SK-N-SH (cell line): ENCODE results near the gene OSBPL5. TPM values are rescaled to one million over a fixed set of nuclear protein-coding genes. Genes with fewer than 3 reads are reported as not detected.

Experiments
- CTCF ChIA-PET: fragments of 300-600, 350-600 bp; formaldehyde crosslinking; extraction: SDS; loops from one replicate; lab custom pipeline; 2021; lab: Yijun Ruan, JAX
- POLR2A ChIA-PET: fragments of 350-600 bp; sonication (Branson Sonifier 250); formaldehyde crosslinking; extraction: SDS; loops from one replicate; lab custom pipeline; 2020; ENCODE audit warnings: antibody characterized with exemption, inconsistent platforms; lab: Yijun Ruan, JAX
- DNase-seq: peaks from one replicate; pipeline ENCODE4 v3.0.0; 2012
- H2AFZ ChIP-seq: fragments of 200-600 bp; sonication (generic); 2 replicates; pipeline ENCODE4 v1.8.1; 2016; ENCODE audit warnings: antibody characterized with exemption, mild to moderate bottlenecking, low read depth
- H3F3A ChIP-seq: fragments of 200-600 bp; sonication (generic); replicated peaks from 2 replicates; pipeline ENCODE3; 2016; ENCODE audit warnings: antibody characterized with exemption, mild to moderate bottlenecking; ENCODE audit not compliant: insufficient read depth
- H3K27ac ChIP-seq, 2 experiments: fragments of 200-500 bp in 1 of 2; fragments of 200-600 bp in 1 of 2; sonication (Bioruptor generic) in 1 of 2; sonication (generic), shearing (Covaris generic) in 1 of 2; 2 replicates each; pipeline versions ENCODE4 v1.5.1 to v1.6.1; 2014 to 2016; ENCODE audit warnings: low read depth in 2 of 2, inconsistent platforms in 1 of 2, low read length in 1 of 2, mild to moderate bottlenecking in 1 of 2, mixed read lengths in 1 of 2
- H3K27me3 ChIP-seq: fragments of 200-600 bp; sonication (generic), shearing (Covaris generic); 2 replicates; pipeline ENCODE4 v1.6.1; 2016; ENCODE audit warnings: mixed run types; ENCODE audit not compliant: insufficient read depth
- H3K36me3 ChIP-seq, 2 experiments: fragments of 200-500 bp in 1 of 2; fragments of 200-600 bp in 1 of 2; sonication (Bioruptor generic) in 1 of 2; sonication (generic) in 1 of 2; replicated peaks in 1 of 2; 2 replicates each; pipeline versions ENCODE3 to v1.5.1; 2014 to 2016; ENCODE audit warnings: low read length in 1 of 2, mild to moderate bottlenecking in 1 of 2; ENCODE audit not compliant: insufficient read depth in 2 of 2, control insufficient read depth in 1 of 2
- H3K4me1 ChIP-seq, 2 experiments: fragments of 200-500 bp in 1 of 2; fragments of 200-600 bp in 1 of 2; sonication (Bioruptor generic) in 1 of 2; sonication (generic), shearing (Covaris generic) in 1 of 2; 2 replicates each; pipeline versions ENCODE4 v1.5.1 to v1.6.1; 2014 to 2016; ENCODE audit warnings: low read depth in 1 of 2, low read length in 1 of 2, mixed run types in 1 of 2; ENCODE audit not compliant: insufficient read depth in 2 of 2, control insufficient read depth in 1 of 2
- H3K4me2 ChIP-seq: fragments of 200-600 bp; sonication (generic), shearing (Covaris generic); 2 replicates; pipeline ENCODE4 v1.6.1; 2017; ENCODE audit warnings: mixed run types
- H3K4me3 ChIP-seq, 2 experiments: fragments of 200-500 bp in 1 of 2; fragments of 200-600 bp in 1 of 2; sonication (Bioruptor generic) in 1 of 2; sonication (generic), shearing (Covaris generic) in 1 of 2; 2 replicates each; pipeline versions ENCODE4 v1.5.1 to v1.8.1; 2014 to 2016; ENCODE audit warnings: low read depth in 2 of 2, inconsistent platforms in 1 of 2, low read length in 1 of 2, mild to moderate bottlenecking in 1 of 2, mixed read lengths in 1 of 2, moderate library complexity in 1 of 2
- H3K79me2 ChIP-seq: fragments of 200-600 bp; sonication (generic); 2 replicates; pipeline ENCODE4 v1.8.1; 2017; ENCODE audit warnings: mild to moderate bottlenecking; ENCODE audit not compliant: insufficient read depth
- H3K9ac ChIP-seq: fragments of 200-600 bp; sonication (generic); 2 replicates; pipeline ENCODE4 v1.6.1; 2017; ENCODE audit warnings: mixed run types
- H3K9me2 ChIP-seq: fragments of 200-600 bp; sonication (generic); 2 replicates; pipeline ENCODE4 v1.6.1; 2017; ENCODE audit warnings: mixed run types
- H3K9me3 ChIP-seq: fragments of 200-600 bp; sonication (generic); 2 replicates; pipeline ENCODE4 v1.6.1; 2017; ENCODE audit warnings: mixed run types, mild to moderate bottlenecking, moderate library complexity
- H4K20me1 ChIP-seq: fragments of 200-600 bp; sonication (generic); 2 replicates; pipeline ENCODE4 v1.6.1; 2017; ENCODE audit warnings: mild to moderate bottlenecking, mixed run types; ENCODE audit not compliant: insufficient read depth
- CHD2 ChIP-seq: fragments of 150-350 bp; IDR thresholded peaks from 2 replicates; pipeline ENCODE4 v1.6.1; 2018; ENCODE audit warnings: low read length; ENCODE audit not compliant: partially characterized antibody
- ELF1 ChIP-seq: IDR thresholded peaks from 2 replicates; pipeline ENCODE4 v1.4.0; 2012
- EZH2phosphoT487 ChIP-seq: fragments of 200-600 bp; sonication (generic); IDR thresholded peaks from 2 replicates; pipeline ENCODE4 v1.6.1; 2017; ENCODE audit warnings: low read depth, mixed run types, mild to moderate bottlenecking, antibody characterized with exemption, moderate library complexity, borderline replicate concordance
- FOSL2 ChIP-seq: IDR thresholded peaks from 2 replicates; pipeline ENCODE4 v1.4.0; 2012; ENCODE audit warnings: low read depth, mild to moderate bottlenecking, moderate library complexity, borderline replicate concordance
- FOXJ3 ChIP-seq: sonication (generic); formaldehyde crosslinking; IDR thresholded peaks from 2 replicates; pipeline ENCODE4 v1.5.1; 2020; ENCODE audit warnings: mild to moderate bottlenecking, missing genetic modification reagents
- JUND ChIP-seq: IDR thresholded peaks from 2 replicates; pipeline ENCODE4 v1.4.0; 2012
- NRF1 ChIP-seq: IDR thresholded peaks from 2 replicates; pipeline ENCODE4 v1.6.1; 2012; ENCODE audit warnings: low read depth, mild to moderate bottlenecking, low read length
- RAD21 ChIP-seq: IDR thresholded peaks from 2 replicates; pipeline ENCODE4 v1.6.1; 2012; ENCODE audit warnings: mild to moderate bottlenecking, low read length
- REST ChIP-seq: IDR thresholded peaks from 2 replicates; pipeline ENCODE4 v1.6.1; 2012; ENCODE audit warnings: mild to moderate bottlenecking, low read depth, low read length, moderate library complexity
- RFX5 ChIP-seq: IDR thresholded peaks from 2 replicates; pipeline ENCODE4 v1.6.1; 2012; ENCODE audit warnings: mild to moderate bottlenecking, improper control_type of control experiment, low read length
- RXRA ChIP-seq: IDR thresholded peaks from 2 replicates; pipeline ENCODE4 v1.4.0; 2012; ENCODE audit warnings: low read depth, mild to moderate bottlenecking, borderline replicate concordance
- TCF12 ChIP-seq: IDR thresholded peaks from 2 replicates; pipeline ENCODE4 v1.4.0; 2012
- USF1 ChIP-seq: IDR thresholded peaks from 2 replicates; pipeline ENCODE4 v1.4.0; 2012; ENCODE audit warnings: low read depth, borderline replicate concordance
- WGBS: methylation state at CpG from one replicate; pipeline ENCODE4 v1.1.6; 2017; ENCODE audit warnings: low lambda C conversion rate; 5-methylcytosine and 5-hydroxymethylcytosine counted together
- polyA plus RNA-seq, 3 experiments: library from polyadenylated mRNA; depleted of rRNA; stranded (reverse); fragments of >200 nt; gene quantifications; 2 replicates each; pipeline ENCODE4 v1.2.3, GENCODE V29; 2012
- TF ChIP-seq, protein P1 (sequence below): IDR thresholded peaks from 2 replicates; pipeline ENCODE4 v1.4.0; 2012; ENCODE audit warnings: low read depth
- TF ChIP-seq, protein P2 (sequence below): fragments of 150-350 bp; IDR thresholded peaks from 2 replicates; pipeline ENCODE4 v1.6.1; 2016; ENCODE audit warnings: mild to moderate bottlenecking, low read depth, low read length
- TF ChIP-seq, protein P3 (sequence below): fragments of 150-350 bp; IDR thresholded peaks from 2 replicates; pipeline ENCODE4 v1.6.1; 2017; ENCODE audit warnings: antibody characterized with exemption, low read length, low read depth, borderline replicate concordance
- TF ChIP-seq, protein P4 (sequence below): fragments of 200-600 bp; sonication (generic); IDR thresholded peaks from 2 replicates; pipeline ENCODE4 v1.6.1; 2017; ENCODE audit warnings: antibody characterized with exemption, mild to moderate bottlenecking, moderate library complexity

The OSBPL5 gene
- polyA plus RNA-seq, 1 of the 3 experiments (the other 2 are of a cell fraction): 10.9 TPM

- no peaks in the 10 kb centered on the region for H3K9me2 ChIP-seq
- POLR2A ChIA-PET: no interaction called here
- TF ChIP-seq RXRA: no peak
- TF ChIP-seq RFX5: no peak
- no peak for TF ChIP-seq ELF1
- no peak for TF ChIP-seq USF1
- TF ChIP-seq, protein P1, sequence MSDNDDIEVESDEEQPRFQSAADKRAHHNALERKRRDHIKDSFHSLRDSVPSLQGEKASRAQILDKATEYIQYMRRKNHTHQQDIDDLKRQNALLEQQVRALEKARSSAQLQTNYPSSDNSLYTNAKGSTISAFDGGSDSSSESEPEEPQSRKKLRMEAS: no peak
- no peak for TF ChIP-seq EZH2phosphoT487
- TF ChIP-seq CHD2: no peak
- TF ChIP-seq, protein P2, sequence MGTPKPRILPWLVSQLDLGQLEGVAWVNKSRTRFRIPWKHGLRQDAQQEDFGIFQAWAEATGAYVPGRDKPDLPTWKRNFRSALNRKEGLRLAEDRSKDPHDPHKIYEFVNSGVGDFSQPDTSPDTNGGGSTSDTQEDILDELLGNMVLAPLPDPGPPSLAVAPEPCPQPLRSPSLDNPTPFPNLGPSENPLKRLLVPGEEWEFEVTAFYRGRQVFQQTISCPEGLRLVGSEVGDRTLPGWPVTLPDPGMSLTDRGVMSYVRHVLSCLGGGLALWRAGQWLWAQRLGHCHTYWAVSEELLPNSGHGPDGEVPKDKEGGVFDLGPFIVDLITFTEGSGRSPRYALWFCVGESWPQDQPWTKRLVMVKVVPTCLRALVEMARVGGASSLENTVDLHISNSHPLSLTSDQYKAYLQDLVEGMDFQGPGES: no peak
- TF ChIP-seq FOSL2: no peak
- TF ChIP-seq TCF12: no peak
- TF ChIP-seq FOXJ3 (CRISPR knock-in tag): no peak
- TF ChIP-seq, protein P3, sequence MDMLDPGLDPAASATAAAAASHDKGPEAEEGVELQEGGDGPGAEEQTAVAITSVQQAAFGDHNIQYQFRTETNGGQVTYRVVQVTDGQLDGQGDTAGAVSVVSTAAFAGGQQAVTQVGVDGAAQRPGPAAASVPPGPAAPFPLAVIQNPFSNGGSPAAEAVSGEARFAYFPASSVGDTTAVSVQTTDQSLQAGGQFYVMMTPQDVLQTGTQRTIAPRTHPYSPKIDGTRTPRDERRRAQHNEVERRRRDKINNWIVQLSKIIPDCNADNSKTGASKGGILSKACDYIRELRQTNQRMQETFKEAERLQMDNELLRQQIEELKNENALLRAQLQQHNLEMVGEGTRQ: no peak
- TF ChIP-seq, protein P4, sequence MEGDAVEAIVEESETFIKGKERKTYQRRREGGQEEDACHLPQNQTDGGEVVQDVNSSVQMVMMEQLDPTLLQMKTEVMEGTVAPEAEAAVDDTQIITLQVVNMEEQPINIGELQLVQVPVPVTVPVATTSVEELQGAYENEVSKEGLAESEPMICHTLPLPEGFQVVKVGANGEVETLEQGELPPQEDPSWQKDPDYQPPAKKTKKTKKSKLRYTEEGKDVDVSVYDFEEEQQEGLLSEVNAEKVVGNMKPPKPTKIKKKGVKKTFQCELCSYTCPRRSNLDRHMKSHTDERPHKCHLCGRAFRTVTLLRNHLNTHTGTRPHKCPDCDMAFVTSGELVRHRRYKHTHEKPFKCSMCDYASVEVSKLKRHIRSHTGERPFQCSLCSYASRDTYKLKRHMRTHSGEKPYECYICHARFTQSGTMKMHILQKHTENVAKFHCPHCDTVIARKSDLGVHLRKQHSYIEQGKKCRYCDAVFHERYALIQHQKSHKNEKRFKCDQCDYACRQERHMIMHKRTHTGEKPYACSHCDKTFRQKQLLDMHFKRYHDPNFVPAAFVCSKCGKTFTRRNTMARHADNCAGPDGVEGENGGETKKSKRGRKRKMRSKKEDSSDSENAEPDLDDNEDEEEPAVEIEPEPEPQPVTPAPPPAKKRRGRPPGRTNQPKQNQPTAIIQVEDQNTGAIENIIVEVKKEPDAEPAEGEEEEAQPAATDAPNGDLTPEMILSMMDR: no peak
- no peak for TF ChIP-seq REST
- TF ChIP-seq JUND: no peak
- no peak for TF ChIP-seq RAD21
- no peak for TF ChIP-seq NRF1
- WGBS: 58% methylated on average over 11 of the region's 11 CpGs
- H3F3A ChIP-seq: no peaks in the 10 kb centered on the region
- H3K9me3 ChIP-seq: no peaks in the 10 kb centered on the region
- no peak overlapping the region for H3K4me2 ChIP-seq
- peaks cover 0 to 13% of the 10 kb centered on the region in 2 experiments; a peak in 1 of 4 replicates for H3K4me1 ChIP-seq
- no peak overlapping the region for H3K4me3 ChIP-seq
- no peaks in the 10 kb centered on the region for H3K36me3 ChIP-seq
- H3K27me3 ChIP-seq: peaks cover 6% of the 10 kb centered on the region; the same call in 1 of the 2 replicates
- H4K20me1 ChIP-seq: no peaks in the 10 kb centered on the region
- DNase-seq: no peak
- H2AFZ ChIP-seq: no peak overlapping the region
- no peak overlapping the region for H3K9ac ChIP-seq
- no peaks in the 10 kb centered on the region for H3K79me2 ChIP-seq
- no peak overlapping the region for H3K27ac ChIP-seq
- CTCF ChIA-PET: interaction anchor here (1.2 to 2.4 kb wide), 4 partner anchors 21 to 160 kb away, joined by 3 to 6 read pairs (median 5); no protein-coding TSS in a partner anchor
Observed at GRCh38 chr11:3197044-3197695, 32.1 kb upstream of the OSBPL5 start.
